ENCODE data around the gene GFER.
A peak's percentile ranks its signal among the peaks of the same experiment; 100 is the strongest.
"Not testable (repeated sequence)": the region's sequence is repeated elsewhere in the genome, so short reads cannot be mapped to it uniquely, and the experiment has no call there.

Gene GFER

DNA sequence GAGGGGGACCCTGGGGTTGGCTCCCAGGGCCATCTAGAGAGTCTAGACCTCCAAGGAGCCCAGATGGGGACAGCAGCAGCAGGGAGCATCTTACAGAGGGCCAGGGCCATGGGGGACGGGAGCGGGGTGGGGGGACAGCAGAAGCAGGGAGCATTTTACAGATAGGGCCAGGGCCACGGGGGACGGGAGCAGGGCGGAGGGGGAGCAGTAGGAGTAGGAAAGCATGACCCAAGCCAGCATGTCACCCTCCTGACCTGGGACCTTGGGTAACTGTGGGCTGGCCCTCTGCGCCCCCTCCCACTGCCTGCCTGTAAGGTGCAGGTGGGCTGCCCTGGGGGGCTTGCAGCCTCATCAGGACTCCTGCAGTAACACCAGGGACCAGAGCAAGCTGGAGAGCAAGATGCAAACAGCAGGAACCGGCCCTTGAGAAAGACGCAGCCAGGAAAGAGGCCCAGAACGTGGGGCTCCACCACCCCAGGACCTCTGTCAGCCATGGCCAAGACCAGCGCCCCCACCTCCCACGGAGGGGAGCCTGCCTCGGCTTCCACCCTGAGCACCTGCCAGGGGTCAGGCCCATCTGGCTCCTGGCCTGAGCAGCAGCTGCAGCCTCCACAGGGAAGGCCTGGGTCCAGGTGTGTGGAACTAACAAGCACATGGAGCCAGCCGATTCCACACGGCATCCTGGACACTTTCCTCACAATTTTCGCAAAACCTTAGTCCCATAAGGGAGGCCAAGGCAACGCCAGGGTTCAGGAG is 23.3 kb downstream of the GFER start:
- DNase-seq: no peak
- Histone ChIP-seq H3K36me3 (peaks cover 32% of the 10 kb centered on the region), H3K27me3 (no peaks in the 10 kb centered on the region), H3K4me3 (ENCODE audit: low read depth, low read length) (peak overlapping the region; percentile 91), H3K4me1 (peaks cover 29% of the 10 kb centered on the region), H3K9me3 (no peaks in the 10 kb centered on the region)
- TF ChIP-seq, protein P1, sequence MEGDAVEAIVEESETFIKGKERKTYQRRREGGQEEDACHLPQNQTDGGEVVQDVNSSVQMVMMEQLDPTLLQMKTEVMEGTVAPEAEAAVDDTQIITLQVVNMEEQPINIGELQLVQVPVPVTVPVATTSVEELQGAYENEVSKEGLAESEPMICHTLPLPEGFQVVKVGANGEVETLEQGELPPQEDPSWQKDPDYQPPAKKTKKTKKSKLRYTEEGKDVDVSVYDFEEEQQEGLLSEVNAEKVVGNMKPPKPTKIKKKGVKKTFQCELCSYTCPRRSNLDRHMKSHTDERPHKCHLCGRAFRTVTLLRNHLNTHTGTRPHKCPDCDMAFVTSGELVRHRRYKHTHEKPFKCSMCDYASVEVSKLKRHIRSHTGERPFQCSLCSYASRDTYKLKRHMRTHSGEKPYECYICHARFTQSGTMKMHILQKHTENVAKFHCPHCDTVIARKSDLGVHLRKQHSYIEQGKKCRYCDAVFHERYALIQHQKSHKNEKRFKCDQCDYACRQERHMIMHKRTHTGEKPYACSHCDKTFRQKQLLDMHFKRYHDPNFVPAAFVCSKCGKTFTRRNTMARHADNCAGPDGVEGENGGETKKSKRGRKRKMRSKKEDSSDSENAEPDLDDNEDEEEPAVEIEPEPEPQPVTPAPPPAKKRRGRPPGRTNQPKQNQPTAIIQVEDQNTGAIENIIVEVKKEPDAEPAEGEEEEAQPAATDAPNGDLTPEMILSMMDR (IDR thresholded peaks at IDR 0.05; ENCODE audit: low read depth, low read length): no peak

GRCh38 chr16:2008009-2008526 is 24.1 kb downstream of the GFER start:
- H3K36me3 ChIP-seq: peaks cover 24% of the 10 kb centered on the region
- DNase-seq: no peak
- TF ChIP-seq, protein P1 (IDR thresholded peaks at IDR 0.05; ENCODE audit: low read depth, low read length): no peak
- peaks cover 29% of the 10 kb centered on the region for H3K4me1 ChIP-seq
- H3K4me3 ChIP-seq (ENCODE audit: low read depth, low read length): peak overlapping the region; percentile 91
- H3K9me3 ChIP-seq: no peaks in the 10 kb centered on the region
- no peaks in the 10 kb centered on the region for H3K27me3 ChIP-seq

GRCh38 chr16:2008631-2009163 is 24.7 kb downstream of the GFER start:
- Histone ChIP-seq H3K27me3 (no peaks in the 10 kb centered on the region), H3K9me3 (no peaks in the 10 kb centered on the region), H3K36me3 (peaks cover 18% of the 10 kb centered on the region), H3K4me3 (ENCODE audit: low read depth, low read length) (peak overlapping the region; percentile 91), H3K4me1 (peaks cover 29% of the 10 kb centered on the region)
- TF ChIP-seq, protein P1 (IDR thresholded peaks at IDR 0.05; ENCODE audit: low read depth, low read length): no peak
- DNase-seq: no peak

DNA sequence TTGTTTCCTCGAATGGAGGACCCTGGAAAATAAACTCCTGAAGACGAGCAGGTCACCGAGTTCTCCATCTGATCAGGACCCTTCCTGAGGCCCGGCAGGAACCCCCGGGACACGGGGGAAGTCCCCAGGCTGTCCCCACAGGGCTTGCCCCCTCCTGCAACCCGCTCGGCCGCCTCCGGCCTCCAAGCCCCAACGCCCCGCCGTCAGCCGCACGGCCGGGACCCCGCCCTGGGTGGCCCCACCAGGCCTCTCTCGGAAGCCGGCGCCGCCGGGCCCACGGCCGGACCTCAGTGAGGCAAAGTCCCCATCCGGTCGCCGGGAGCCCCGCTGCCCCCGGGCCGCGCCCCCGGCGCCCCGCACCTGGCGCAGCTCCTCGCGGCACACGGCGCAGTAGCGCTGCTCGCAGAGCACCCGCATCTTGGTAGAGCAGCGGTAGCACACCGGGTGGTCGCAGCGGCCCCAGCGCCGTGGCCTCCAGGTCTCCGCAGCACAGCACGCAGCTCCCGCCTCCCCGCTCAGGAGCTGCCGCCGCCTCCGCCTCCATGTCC is 25.2 kb downstream of the GFER start:
- TF ChIP-seq, protein P1 (IDR thresholded peaks at IDR 0.05; ENCODE audit: low read depth, low read length): no peak
- Histone ChIP-seq H3K9me3 (no peaks in the 10 kb centered on the region), H3K27me3 (no peaks in the 10 kb centered on the region), H3K4me1 (peaks cover 26% of the 10 kb centered on the region), H3K4me3 (ENCODE audit: low read depth, low read length) (peak overlapping the region; percentile 91), H3K36me3 (peaks cover 17% of the 10 kb centered on the region)
- DNase-seq: no peak

- Histone ChIP-seq H3K4me3 (ENCODE audit: low read depth, low read length) (peak within 1 kb of the TSS; percentile 91), H3K9me3 (no peaks in the 10 kb centered on the region), H3K36me3 (peaks cover 11% of the 10 kb centered on the region), H3K4me1 (peaks cover 19% of the 10 kb centered on the region), H3K27me3 (no peaks in the 10 kb centered on the region)
- TF ChIP-seq, protein P1 (IDR thresholded peaks at IDR 0.05; ENCODE audit: low read depth, low read length): no peak
- DNase-seq: peak; percentile 91
These were observed 26.0 kb downstream of the GFER start, which contains the start of gene ZNF598 for GRCh38 chr16:2009791-2010510. ZNF598 (minus strand) TSS chr16:2009821.

DNA sequence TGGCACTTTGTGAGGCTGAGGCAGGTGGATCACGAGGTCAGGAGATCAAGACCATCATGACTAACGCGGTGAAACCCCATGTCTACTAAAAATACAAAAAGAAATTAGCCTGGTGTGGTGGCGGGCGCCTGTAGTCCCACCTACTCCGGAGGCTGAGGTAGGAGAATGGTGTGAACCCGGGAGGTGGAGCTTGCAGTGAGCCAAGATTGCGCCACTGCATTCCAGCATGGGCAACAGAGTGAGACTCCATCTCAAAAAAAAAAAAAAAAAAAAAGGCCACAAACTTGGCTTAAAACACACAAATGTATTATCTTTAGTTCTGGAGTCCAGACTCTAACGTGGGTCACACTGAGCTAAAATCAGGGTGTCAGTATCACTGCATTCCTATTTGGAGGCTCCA is 27.7 kb downstream of the GFER start:
- DNase-seq; H3K27me3 ChIP-seq; H3K9me3 ChIP-seq; H3K4me1 ChIP-seq; H3K4me3 ChIP-seq (ENCODE audit: low read depth, low read length): not testable (repeated sequence)
- H3K36me3 ChIP-seq: peaks cover 11% of the 10 kb centered on the region
